ENCODE measurements around the gene PSPN. TPM values are rescaled to one million over a fixed set of nuclear protein-coding genes. Genes with fewer than 3 reads are reported as not detected.

The PSPN gene
- total RNA-seq, 3 donors from 2014 or later: 0.32 to 0.66 (median 0.59) TPM

- Histone ChIP-seq H3K36me3 (peaks cover 20% of the 10 kb centered on the region), H3K4me3 (no peak overlapping the region), H3K9me3 (no peaks in the 10 kb centered on the region), H3K4me1 (peaks cover 0 to 6% of the 10 kb centered on the region in 2 donors), H3K27ac (peak overlapping the region in 1 of 2 donors; percentile 9), H3K27me3 (no peaks in the 10 kb centered on the region)
- DNase-seq (ENCODE audit: low spot score in 2 of 2): no peak
- intact Hi-C loops (cut with DNase I; ENCODE audit: low total_unique reads): no loop called here
- no peak for TF ChIP-seq CTCF (IDR thresholded peaks at IDR 0.05)
Observed at GRCh38 chr19:6376512-6377190, 918 bp upstream of the PSPN start.

GRCh38 chr19:6374711-6375410 is 872 bp downstream of the PSPN start:
- Histone ChIP-seq H3K36me3 (peaks cover 3% of the 10 kb centered on the region), H3K4me1 (peaks cover 0 to 6% of the 10 kb centered on the region in 2 donors), H3K27me3 (no peaks in the 10 kb centered on the region), H3K27ac (peak overlapping the region in 1 of 2 donors; percentile 98), H3K4me3 (peak overlapping the region in 1 of 3 donors; percentile 86), H3K9me3 (no peaks in the 10 kb centered on the region)
- no peak for TF ChIP-seq POLR2AphosphoS5 (IDR thresholded peaks at IDR 0.05)
- no peak for TF ChIP-seq POLR2A (IDR thresholded peaks at IDR 0.05)
- no peak for TF ChIP-seq CTCF (IDR thresholded peaks at IDR 0.05)
- intact Hi-C loops (cut with DNase I; ENCODE audit: low total_unique reads): no loop called here
- no peak for DNase-seq (ENCODE audit: low spot score in 2 of 2)

GRCh38 chr19:6374161-6374709 is 1.5 kb downstream of the PSPN start:
- Histone ChIP-seq H3K36me3 (no peaks in the 10 kb centered on the region), H3K9me3 (no peaks in the 10 kb centered on the region), H3K4me1 (peaks cover 0 to 6% of the 10 kb centered on the region in 2 donors), H3K27me3 (no peaks in the 10 kb centered on the region), H3K27ac (peak overlapping the region; percentile 96 to 98), H3K4me3 (peak overlapping the region in 2 of 3 donors; percentile 84 to 86)
- TF ChIP-seq POLR2AphosphoS5 (IDR thresholded peaks at IDR 0.05) (no peak), POLR2A (IDR thresholded peaks at IDR 0.05) (no peak), CTCF (IDR thresholded peaks at IDR 0.05) (no peak)
- DNase-seq (ENCODE audit: low spot score in 2 of 2): no peak
- intact Hi-C loops (cut with DNase I; ENCODE audit: low total_unique reads): no loop called here

- H3K4me3 ChIP-seq: peak overlapping the region; percentile 71 to 86 (median 84)
- no peaks in the 10 kb centered on the region for H3K9me3 ChIP-seq
- peaks cover 0 to 6% of the 10 kb centered on the region in 2 donors for H3K4me1 ChIP-seq
- no peaks in the 10 kb centered on the region for H3K27me3 ChIP-seq
- intact Hi-C loops (cut with DNase I; ENCODE audit: low total_unique reads): no loop called here
- H3K36me3 ChIP-seq: no peaks in the 10 kb centered on the region
- H3K27ac ChIP-seq: peak overlapping the region; percentile 96 to 98
- TF ChIP-seq POLR2A (IDR thresholded peaks at IDR 0.05) (no peak), POLR2AphosphoS5 (IDR thresholded peaks at IDR 0.05) (no peak), CTCF (IDR thresholded peaks at IDR 0.05) (no peak)
- DNase-seq (ENCODE audit: low spot score in 2 of 2): peak in 1 of 2 donors; percentile 37
Observed at GRCh38 chr19:6373813-6374108, 2.0 kb downstream of the PSPN start.

All from breast epithelium (tissue), 4 donors.